RKO (cell line): ENCODE measurements around the gene FHIT.

ENCODE experiments used
- DNase-seq: peaks from one replicate; pipeline ENCODE4 v3.0.0-alpha.2; 2016; ENCODE audit warnings: low spot score

Gene FHIT

GRCh38 chr3:60160822-60161748 is 1090.2 kb downstream of the FHIT start:
- DNase-seq: no peak

GRCh38 chr3:60160111-60160821 is 1091.0 kb downstream of the FHIT start:
- DNase-seq: no peak

DNA sequence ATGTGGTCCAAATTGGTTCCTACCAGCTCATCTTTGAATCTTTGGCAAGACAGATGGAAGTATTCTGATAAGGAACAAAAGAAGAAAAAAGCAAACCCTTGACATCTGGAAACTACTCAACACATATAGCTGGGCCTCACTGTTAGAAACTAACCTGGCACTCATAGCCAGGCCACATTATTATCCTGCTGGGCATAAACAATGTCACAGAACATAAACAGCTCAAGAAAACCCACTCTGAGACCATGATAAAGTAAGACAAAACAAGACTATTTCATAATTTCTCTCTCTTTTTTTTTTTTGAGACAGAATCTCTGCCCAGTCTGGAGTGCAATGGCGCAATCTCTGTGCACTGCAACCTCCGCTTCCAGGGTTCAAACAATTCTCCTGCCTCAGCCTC is 1093.2 kb downstream of the FHIT start:
- no peak for DNase-seq

DNA sequence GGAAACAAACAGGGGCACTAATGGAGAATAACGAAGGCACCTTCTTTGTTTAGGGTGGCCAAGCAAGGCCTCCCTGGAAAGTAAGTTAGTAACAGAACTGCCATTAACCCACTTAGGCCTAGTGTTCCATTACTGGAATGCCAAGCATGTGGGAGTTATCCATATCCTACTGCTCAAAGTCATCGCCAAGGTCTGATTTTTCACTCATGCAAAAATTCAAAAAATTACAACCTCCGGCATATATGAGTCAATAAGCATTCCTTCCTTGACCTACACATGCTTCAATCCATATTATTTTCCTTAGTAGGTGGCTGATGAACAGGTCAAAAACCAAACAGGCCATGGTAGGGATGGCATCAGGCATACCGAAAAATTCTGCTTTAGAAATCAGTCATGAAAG is 1097.2 kb downstream of the FHIT start:
- no peak for DNase-seq

DNA sequence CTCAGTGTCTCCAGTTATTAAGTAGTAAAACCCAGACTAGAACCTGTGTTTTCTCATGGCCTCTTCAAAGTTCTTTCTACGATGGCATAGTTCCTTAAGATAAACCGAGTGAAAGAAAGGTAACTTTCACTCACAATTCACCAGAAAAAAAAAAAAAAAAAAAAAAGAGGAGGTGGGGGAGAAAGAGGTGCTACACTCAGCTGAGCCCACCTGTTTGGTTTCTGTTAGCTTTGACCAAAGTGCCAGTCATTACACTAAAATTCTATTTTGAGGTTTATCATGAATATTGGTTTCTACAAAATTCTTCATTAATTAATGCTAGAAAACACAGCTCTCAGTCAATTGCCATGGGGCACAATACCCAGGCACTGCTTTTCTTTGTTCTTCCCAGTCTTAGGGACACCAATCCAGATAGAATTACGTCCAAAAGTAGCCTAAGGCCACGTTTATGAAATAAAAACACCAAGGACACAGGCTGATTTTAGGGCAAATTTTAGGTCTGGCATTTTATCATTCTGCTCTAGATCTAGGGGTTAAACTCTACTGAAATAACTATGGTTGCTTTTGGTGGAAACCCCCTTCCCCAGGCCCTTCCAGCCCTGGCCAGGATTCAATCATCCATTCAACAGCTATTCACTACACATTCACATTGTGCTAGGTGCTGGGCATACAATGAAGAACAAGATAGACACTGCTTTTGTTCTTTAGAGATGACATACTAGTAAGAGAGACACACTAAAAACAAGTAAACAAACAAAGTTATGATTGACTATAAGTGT is 1097.8 kb downstream of the FHIT start:
- DNase-seq: no peak

GRCh38 chr3:60149501-60149900 is 1101.8 kb downstream of the FHIT start:
- DNase-seq: no peak

GRCh38 chr3:60147249-60147950 is 1103.9 kb downstream of the FHIT start:
- DNase-seq: no peak

GRCh38 chr3:60146121-60146520 is 1105.1 kb downstream of the FHIT start:
- DNase-seq: no peak

- DNase-seq: no peak
Measured at GRCh38 chr3:60144071-60144470, 1107.2 kb downstream of the FHIT start.

GRCh38 chr3:60142009-60142408 is 1109.2 kb downstream of the FHIT start:
- no peak for DNase-seq

- DNase-seq: no peak
Measured at GRCh38 chr3:60140160-60140559, 1111.1 kb downstream of the FHIT start.

- DNase-seq: no peak
Measured at GRCh38 chr3:60136601-60137000, 1114.7 kb downstream of the FHIT start.

DNA sequence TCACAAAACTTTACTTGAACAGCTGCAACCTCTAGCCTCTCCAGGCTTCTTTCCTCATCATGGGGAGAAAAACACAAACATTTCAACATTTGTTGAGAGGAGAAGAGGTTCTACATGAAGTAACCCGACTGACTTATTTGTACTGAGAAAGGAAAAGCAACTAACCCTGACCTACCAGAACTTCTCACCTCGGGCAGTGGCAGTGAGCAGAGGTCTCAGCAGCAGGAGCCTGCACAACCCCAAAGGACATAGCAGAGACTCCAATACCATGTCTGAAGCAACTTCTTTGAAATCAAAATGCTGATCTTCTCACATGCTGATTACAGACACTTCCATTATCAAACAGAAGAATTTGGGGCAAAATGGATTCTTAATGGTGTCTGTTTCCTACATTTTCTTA is 1115.8 kb downstream of the FHIT start:
- no peak for DNase-seq

- no peak for DNase-seq
Measured at GRCh38 chr3:60133269-60134162, 1117.7 kb downstream of the FHIT start.

GRCh38 chr3:60131618-60132017 is 1119.6 kb downstream of the FHIT start:
- no peak for DNase-seq

- DNase-seq: no peak
Measured at GRCh38 chr3:60126511-60127304, 1124.5 kb downstream of the FHIT start.

DNA sequence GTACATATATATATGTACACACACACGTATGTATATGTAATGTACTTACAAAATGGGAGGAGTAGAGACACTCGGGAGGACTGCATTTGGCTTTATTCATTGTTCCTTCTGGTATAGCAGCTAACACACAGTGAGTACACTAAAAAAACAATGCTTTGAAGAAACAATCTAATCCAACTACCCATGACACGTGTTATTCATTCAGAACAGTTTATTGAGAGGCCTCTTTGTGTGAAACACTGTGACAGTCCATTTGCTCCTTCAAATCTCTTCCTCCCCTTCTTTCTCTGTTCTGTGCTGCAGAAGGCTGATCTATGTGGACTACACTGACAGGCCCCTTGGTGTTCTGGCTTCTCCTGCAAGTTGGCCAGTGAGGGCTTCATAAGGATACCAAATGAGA is 1125.6 kb downstream of the FHIT start:
- DNase-seq: no peak

- no peak for DNase-seq
Measured at GRCh38 chr3:60120245-60120644, 1131.0 kb downstream of the FHIT start.

- DNase-seq: no peak
Measured at GRCh38 chr3:60114191-60114590, 1137.1 kb downstream of the FHIT start.

- no peak for DNase-seq
Measured at GRCh38 chr3:60107275-60107674, 1144.0 kb downstream of the FHIT start.
